ENCODE data around the gene AFMID.
"Not testable (repeated sequence)": the region's sequence is repeated elsewhere in the genome, so short reads cannot be mapped to it uniquely, and the experiment has no call there.

The AFMID gene

GRCh38 chr17:78238823-78239488, 51.8 kb downstream of the AFMID start:
- no peak for DNase-seq (ENCODE audit: low read depth, low spot score)

- no peak for DNase-seq (ENCODE audit: low read depth, low spot score)
Observed at GRCh38 chr17:78239489-78239931, 52.3 kb downstream of the AFMID start.

GRCh38 chr17:78240012-78240655, 53.0 kb downstream of the AFMID start:
- DNase-seq (ENCODE audit: low read depth, low spot score): no peak

GRCh38 chr17:78240839-78241238, 53.7 kb downstream of the AFMID start:
- no peak for DNase-seq (ENCODE audit: low read depth, low spot score)

GRCh38 chr17:78241277-78242023, 54.3 kb downstream of the AFMID start:
- DNase-seq (ENCODE audit: low read depth, low spot score): peak; percentile 93

- DNase-seq (ENCODE audit: low read depth, low spot score): no peak
Observed at GRCh38 chr17:78242024-78242742, 55.0 kb downstream of the AFMID start.

GRCh38 chr17:78247304-78247703, 60.1 kb downstream of the AFMID start:
- no peak for DNase-seq (ENCODE audit: low read depth, low spot score)

GRCh38 chr17:78248051-78248914, 61.1 kb downstream of the AFMID start:
- no peak for DNase-seq (ENCODE audit: low read depth, low spot score)

- no peak for DNase-seq (ENCODE audit: low read depth, low spot score)
Observed at GRCh38 chr17:78249074-78249817, 62.1 kb downstream of the AFMID start.

- DNase-seq (ENCODE audit: low read depth, low spot score): no peak
Observed at GRCh38 chr17:78249818-78250806, 63.0 kb downstream of the AFMID start.

- DNase-seq (ENCODE audit: low read depth, low spot score): peak; percentile 71
Observed at GRCh38 chr17:78250891-78251772, 64.0 kb downstream of the AFMID start.

GRCh38 chr17:78251773-78252103, 64.6 kb downstream of the AFMID start:
- no peak for DNase-seq (ENCODE audit: low read depth, low spot score)

GRCh38 chr17:78252111-78252634, 65.0 kb downstream of the AFMID start:
- DNase-seq (ENCODE audit: low read depth, low spot score): no peak

GRCh38 chr17:78252701-78253635, 65.8 kb downstream of the AFMID start:
- no peak for DNase-seq (ENCODE audit: low read depth, low spot score)

- not testable (repeated sequence) for DNase-seq (ENCODE audit: low read depth, low spot score)
Observed at GRCh38 chr17:78253636-78253945, 66.4 kb downstream of the AFMID start.

GRCh38 chr17:78253946-78254672, 66.9 kb downstream of the AFMID start:
- DNase-seq (ENCODE audit: low read depth, low spot score): peak; percentile 80
